HG03571 (cell line): ENCODE results near the gene C3orf20.
"Not testable (repeated sequence)": the region's sequence is repeated elsewhere in the genome, so short reads cannot be mapped to it uniquely, and the experiment has no call there.

Experiments used
- ATAC-seq: cut with Tn5 transposase; IDR thresholded peaks from one replicate; pipeline ENCODE4 v1.9.1; 2021; ENCODE audit not compliant: unreplicated experiment

The C3orf20 gene

DNA sequence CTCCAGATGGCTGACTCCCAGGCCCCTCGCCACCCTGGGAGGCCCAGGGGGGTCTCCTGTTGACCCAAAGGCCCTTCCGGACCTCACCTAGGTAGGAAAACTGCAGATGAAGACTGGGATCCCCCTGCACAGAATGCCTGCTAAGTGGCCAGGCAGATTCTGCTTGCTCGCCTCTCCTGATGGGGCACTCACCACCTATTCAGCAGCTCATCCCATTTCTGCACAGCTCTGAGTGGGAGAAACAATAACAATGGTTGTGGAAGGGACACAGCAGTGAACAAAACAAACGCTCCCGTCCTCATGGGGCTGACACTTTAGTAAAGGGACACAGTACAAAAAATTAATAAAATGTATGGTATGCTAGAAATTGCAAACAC is 118.9 kb downstream of the C3orf20 start:
- no peak for ATAC-seq

DNA sequence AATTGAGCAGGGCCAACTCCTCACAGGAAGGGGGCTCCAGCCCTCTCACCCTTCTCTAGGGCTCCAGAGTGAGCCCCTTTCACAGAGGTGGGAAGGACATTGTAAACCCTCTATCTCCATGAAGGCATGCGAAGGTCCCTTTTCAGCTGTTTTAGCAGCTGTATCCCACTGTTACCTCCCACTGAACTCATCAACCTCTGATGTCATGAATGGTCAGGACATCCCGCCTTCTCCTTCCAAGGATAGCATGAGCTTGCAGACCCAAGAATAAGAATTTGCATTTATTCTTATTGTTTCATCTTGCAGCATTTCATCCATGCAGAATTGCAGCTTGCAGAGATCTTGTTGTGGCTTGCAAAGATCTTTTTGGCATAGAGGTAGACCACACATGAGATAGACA is 119.5 kb downstream of the C3orf20 start:
- ATAC-seq: no peak

DNA sequence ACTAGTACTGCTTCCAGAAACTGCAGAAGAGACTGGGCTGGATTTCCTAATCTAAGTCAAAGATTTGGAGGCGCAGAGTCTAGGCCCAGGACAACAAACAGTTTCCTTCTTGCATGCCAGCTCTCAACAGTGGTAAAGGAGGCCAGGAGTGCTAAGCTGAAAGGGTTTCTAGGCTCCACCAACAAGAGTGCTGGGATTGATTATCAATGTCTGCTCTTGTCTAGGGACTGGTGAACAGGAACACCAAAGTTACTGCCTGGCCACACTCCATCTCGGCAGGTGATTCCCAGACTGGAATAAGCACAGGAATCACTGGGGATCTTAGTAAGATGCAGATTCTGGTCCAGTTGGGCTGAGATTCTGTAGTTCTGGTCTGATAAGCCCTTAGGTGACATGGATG is 121.1 kb downstream of the C3orf20 start:
- ATAC-seq: no peak

DNA sequence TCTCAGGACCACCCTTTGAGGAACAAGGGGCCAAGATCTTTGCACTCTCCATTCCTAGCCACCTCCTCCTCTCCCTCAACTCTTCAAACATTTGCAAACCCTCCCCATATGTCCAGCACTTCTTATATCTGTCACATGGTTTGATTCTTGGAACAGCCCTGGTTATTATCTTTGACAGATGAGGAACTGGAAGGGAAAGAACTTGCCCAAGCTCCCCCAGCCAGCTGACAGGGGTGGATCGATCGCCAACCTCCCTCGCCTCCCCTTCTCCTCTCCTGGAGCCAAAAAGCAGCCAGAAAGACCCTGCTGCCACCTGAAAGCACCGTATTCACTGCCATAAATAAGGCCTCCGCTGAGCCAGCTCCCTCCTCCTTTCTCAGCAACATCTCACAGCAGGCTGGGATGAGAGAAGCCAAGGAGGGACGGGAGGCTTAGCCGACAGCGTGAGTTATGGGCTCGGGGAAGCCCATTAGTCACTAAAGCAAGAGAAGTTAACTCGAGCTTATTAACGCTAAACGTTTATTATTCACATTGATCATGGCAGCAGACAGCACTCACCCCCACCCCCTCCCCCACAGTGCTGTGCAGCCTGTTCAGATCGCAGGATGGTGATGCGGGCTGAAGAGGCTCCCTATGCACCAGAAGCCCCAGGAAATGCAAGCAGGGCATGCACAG is 121.6 kb downstream of the C3orf20 start:
- ATAC-seq: no peak

DNA sequence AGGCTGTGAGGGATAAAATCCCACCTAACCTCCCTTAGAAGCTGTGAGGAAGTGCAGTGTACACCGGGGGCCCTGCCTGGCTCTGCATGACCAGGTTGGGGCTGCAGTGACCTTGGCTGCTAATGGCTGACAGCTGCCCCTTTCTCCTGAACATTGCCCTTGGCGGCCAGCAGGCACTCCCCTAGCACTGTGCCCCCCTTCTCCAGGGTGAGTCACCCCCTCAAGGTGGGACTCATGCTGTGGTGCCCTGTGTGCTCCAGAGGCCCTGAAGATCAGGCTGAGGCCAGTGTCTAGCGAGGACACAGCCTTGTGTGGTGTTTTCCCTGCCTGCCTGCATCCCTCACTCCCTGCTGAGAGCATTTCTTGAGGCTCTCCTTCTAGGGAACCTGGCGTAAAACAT is 122.8 kb downstream of the C3orf20 start:
- no peak for ATAC-seq

DNA sequence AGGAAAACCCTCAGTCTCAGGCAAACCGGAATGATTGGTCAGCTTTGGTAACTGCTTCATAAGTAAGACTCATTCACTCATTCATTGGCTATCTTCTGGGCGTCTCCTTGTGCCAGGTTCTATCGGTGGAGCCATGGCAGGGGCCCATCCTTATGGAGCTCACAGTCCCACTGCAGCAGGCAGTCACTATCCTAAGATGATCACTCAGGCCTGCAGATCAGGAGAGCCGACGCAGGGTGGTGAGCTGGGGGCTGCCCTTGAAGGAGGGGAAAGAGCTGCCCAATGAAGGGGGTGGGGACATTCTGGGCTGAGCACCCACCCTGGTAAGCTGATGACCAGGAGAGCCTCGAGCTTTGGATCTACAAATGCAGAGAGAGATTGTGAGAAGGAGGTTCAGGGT is 123.3 kb downstream of the C3orf20 start:
- ATAC-seq: no peak

DNA sequence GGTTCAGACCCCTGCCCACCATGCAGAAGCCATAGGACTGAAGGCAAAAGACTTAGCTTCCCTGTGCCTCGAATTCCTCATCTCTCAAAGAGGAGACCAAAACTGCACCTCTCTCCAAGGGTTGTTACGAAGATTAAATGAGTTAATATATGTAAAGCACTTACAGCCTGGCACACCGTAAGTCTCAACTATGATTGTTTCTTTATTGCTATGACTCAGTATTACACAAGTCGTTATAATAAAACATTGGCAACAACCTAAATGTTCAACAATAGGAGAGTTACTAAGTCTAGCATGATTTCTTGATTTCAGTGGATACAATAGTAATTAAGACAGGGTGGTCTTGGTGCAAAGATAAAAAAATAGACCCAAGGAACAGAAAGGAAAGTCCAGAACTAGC is 124.2 kb downstream of the C3orf20 start:
- no peak for ATAC-seq

DNA sequence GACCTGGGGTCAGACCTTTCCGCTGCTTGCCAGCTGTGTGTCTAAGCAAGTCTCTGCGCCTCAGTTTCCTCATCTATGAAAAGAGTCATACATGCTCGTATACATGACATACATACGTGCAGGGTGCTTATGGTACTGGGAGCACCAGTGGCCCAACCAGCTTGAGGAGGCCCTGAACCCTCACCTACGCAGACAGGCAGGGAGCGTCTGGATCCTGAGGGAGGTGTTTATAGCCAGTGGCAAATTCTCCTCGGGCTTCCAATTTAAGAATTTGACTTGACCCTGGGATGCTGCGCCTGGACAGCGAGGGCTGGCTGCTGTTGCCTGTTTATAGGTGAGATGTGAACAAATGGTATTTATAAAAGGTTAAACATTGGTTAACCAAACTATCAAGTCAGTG is 126.1 kb downstream of the C3orf20 start:
- no peak for ATAC-seq

DNA sequence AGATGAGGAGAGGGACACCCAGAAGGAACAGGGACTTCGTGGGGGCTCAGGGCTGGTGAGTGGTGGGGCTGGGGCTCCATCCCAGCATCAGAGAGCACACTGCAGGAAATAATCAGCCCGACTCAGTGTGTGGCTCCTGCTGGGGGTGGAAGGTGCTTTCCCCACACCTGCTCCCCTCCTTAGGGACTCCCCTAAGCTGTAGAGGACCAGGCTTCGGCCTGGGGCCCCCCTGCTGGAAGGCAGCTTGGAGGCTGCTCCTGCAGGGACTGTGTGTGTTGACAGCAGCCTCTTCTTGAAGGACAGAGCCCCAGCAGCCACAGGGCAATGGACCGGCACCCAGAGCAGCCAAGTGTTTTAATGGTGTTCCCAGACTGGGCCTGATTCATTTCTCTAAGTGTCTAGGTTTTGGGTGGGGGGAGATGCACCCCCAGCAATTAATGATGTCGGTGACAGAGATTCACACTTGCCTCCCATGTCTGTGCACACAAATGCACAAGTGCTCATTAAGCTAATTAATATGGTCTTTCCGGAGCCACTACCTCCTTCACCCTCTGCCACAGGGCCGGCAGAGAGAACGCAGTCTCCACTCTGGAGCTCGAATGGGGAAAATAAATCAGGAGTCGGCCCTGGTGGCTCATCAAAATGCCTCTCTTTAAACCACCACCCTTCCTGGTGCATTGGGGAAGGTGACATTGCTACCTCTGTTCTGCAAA is 126.9 kb downstream of the C3orf20 start:
- no peak for ATAC-seq

DNA sequence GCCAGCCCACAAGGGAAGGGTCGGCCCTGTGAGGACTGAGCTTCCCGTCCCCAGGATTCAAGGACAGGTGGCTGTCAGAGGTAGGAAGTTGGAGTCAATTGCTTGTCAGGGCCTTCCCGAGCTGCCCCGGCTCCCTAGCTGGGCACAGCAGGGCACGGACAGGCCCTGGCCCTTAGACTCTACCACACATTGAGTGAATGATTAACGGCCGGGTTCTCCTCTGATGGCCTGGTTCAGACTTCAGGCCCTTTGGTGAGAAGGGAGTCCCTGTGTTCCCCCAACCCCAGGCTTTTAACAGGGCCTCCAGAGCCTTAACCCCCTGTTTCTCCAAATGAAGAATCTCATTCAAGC is 127.4 kb downstream of the C3orf20 start:
- ATAC-seq: no peak

DNA sequence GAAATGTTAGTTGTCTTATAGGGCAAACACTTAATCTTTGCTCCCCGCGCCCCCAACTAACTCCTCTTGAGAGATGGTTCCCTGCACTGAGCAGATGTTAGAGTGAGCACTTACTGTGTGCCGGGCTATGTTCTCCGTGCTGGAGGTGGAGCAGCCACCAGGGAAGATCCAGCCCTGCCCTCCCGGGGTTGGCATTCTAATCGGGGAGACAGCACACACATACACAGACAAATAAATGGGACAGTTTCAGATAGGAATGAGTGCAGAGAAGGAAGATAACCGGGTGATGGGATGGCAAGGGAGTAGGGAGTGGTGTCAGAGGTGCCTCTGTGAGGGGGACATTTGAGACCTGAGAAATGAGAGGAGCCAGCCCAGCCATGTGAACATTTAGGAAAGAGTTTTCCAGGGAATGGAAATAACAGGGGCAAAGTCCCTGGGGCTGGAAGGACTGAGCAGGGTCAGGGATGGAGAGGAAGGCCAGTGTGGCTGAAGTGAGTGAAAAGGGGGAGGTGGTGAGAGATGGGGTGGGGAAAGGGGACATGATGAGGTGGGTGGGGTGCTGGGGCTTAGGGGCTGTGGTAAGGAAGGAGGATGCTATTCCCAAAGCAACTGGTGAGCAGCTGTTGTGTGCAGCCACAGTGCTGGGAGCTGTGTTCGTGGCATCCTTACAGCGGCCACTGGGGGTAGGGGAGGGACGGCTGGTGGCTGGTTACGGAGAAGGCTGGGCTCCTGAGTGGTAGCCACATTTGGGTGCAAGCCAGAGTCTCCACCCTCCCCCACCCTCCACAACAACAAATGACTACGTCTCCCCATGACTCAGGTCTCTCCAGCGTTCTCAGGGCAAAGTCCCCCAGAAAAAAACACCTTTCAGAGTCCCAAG is 128.4 kb downstream of the C3orf20 start:
- ATAC-seq: no peak

DNA sequence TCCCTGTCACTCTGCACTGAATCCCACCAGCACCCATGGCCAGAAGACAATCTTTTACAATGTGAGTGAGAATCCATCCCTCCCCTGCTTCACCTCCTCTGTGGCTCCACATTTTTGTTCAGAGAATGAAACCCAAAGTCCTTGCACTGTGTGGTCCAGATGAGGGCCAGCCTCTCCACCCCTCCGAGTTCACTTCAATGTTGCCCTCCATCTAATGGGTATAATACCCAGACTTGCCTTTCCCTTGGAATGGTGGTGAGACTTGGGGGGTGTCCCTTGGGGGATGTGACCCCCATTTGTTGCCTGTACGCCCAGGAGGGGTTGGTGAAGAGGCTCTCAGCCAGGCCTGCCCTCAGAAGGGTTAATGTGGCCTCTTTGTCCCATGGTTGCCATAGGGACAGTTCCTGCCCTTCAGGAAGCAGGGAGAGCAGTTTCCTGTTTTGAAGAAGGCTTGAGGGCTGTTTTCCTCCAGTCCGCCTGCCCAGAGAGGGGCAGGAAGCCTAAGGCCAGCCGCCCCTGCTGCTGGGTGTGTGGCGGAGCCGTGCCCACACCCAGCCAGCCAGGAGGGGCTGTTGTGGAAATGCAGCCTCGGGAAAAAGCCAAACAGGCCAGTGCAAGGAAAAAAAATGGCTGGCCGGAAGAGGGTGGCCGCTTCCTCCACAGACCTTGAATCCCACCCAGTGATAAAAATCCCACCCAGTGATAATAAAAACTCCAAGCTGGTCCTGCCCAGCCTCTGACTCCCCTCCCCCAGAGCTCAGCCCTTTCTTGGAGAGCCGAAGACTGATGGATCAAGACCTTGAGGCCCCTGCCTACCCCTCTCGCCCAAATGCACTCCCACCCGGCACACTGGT is 129.3 kb downstream of the C3orf20 start:
- no peak for ATAC-seq

DNA sequence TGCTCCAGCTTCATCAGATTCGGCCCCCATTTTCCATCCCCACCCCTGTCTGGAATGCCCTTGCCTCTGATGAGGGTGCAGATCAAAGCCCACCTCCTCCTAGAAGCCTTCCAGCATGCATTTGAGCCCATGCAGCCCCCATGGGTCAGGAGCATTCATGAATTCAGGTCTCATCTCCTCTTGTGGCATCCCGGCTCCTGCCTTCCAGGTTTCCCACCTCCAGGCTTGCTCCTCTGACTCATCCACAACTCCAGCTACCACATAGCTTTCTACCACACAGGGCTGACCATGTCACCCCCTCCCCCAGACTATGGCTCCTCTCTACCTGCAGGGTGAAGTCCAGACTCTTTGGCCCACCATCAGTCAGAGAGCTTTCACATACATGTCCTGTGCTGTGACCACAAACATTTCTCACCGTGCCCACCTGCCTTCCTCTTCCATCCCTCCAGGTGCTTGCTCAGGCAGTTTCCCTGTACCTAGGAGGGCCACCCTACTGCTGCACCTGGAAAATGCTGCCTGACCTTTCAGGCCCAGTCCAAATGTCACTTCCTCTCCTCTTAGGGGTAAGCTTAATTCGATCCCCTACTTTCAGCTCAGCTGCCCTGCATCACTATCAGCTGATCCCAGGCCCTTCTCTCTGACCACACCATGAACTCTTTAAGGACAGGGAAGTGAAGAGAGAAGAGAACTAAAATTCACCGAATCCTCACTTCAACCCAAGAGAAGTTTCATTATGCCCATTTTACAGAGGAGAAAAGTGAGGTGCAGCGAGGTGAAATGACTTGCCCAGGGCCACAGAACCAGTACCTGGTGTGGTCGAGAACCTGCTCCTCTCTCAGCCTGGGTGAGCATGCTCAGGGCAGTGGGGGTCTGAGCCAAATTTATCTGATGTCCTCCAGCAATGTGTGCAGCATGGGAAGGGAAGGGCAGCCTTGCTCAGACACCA is 130.2 kb downstream of the C3orf20 start:
- ATAC-seq: no peak

DNA sequence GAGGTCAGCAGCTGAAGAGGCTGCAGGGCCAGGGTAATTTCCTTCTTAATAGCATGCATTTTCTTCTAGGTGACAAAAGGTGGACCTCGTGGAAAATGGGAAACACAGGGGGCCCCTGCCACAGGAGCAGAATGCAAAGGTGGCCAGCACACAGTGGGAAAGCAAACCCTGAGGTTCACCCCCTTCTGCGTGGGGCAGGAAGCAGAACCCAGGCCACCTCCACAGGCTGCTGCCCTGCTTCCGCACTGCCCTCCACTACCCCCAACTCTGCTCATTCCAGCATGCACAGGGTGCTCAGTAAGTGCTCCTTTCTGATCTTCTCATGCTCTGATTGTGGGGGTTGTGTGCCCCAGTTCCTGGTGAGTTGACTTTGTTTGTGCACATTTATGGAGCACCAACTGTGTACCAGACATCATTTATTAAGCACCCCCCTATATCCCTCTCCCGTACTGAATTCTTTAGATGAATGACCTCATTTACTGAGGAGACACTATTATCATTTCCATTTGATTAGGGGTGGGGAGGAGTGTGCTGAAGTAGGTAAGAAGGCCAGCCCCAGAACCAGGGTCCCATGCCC is 131.1 kb downstream of the C3orf20 start:
- no peak for ATAC-seq

DNA sequence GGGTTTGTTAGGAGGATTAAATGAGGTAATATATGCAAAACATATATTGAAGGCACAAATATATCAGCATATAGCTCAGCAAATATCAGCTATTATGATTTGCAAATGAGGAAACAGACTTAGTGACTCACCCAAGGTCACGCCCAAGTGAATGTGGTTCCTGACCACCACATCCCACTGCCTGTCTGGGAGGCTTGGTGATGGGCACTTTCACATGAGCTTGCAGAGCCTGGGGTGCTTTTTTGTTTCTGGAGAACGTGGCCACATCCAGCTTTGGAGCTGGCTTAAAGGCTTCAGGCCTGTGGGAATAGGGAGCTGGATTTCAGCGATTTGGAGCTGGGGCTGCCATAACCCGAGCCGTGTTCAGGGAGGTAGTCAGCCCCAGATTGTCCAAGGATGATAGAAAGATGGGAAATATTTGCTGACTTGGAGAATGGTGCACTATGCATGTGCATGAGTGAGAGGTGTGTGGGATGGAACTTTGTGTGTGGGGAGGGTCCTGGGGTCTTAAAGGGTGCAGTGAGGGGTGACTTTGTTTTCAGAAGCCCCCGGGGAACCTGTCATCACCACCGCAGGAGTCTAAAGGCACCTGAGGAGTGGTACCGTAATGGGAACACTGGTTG is 131.8 kb downstream of the C3orf20 start:
- ATAC-seq: no peak

DNA sequence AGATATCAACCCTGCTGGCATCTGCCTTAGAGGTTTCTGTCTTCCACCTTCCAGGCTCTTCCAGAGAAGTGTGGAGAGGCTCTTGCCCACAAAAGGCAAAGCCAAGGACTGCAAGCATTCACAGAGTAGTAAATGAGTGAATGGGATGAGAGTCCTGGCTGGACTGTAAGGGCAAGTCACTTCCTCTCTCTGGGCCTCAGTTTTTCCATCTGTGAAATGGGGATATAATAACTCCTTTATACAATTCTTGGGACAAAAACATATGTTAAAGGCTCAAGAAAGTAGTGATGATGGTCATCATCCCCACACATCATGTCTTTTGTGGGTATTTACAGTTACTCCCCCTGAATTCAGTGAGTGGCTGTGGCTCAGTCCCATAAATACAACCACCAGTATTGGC is 133.1 kb downstream of the C3orf20 start:
- ATAC-seq: no peak

DNA sequence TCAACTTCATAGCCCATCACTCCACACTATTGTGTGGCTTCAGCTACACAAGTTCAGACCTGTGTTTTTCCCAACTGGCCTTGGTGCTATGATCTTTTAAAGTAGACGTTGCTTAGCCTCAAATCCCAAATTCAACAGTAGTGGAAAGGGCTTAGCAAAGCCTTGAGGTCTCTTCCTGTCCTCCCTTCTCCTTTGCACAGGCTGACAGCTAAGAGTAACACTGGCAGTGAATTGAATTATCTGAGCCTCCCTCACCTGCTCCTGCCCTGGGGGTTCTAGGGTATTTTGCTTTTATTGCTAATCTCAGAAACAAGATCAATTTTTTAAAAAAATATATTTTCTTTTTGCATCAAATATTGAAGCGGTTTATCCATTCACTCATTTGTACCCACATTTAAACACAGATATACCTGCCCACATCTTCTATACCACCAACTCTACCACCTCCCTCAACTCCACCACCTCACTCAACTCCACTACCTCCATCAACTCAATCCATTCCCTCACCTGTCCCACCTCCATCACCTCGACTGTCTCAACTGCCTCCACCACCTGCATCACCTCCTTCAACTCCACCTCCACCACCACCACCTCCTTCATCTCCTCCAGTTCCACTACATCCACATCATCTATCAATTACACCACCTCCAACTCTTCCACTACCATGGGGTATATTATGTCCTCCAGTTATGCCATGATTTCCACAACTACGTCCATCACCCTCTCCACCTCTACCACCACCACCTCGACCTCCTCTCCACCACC is 133.7 kb downstream of the C3orf20 start:
- ATAC-seq: no peak

DNA sequence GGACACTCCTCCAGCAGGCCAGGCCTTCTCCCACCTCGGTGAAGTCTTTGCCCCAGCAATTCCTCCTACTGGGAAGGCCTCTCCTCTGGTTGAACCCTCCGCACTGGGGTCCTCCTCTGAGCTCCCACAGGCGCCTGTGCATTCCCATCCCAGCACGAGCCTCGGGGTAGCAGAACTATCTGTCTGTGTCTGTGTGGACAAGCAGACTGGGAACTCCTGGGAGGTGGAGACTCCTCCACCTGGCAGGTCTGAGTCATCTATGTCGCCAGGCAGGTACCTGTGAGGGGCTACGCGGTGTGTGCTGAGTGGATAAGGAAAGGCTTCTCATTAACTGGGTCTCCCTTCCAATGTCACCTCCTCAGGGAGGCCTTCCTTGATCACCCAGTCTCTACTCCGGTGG is 134.7 kb downstream of the C3orf20 start:
- ATAC-seq: not testable (repeated sequence)
